GM15510 (cell line): ENCODE data around the gene INHBC.

Experiments
- POLR2A ChIP-seq: IDR thresholded peaks from 3 replicates; pipeline ENCODE4 v1.6.1; 2011; ENCODE audit warnings: borderline replicate concordance; ENCODE audit not compliant: insufficient read length; ENCODE audit errors: extremely low read depth

INHBC gene

DNA sequence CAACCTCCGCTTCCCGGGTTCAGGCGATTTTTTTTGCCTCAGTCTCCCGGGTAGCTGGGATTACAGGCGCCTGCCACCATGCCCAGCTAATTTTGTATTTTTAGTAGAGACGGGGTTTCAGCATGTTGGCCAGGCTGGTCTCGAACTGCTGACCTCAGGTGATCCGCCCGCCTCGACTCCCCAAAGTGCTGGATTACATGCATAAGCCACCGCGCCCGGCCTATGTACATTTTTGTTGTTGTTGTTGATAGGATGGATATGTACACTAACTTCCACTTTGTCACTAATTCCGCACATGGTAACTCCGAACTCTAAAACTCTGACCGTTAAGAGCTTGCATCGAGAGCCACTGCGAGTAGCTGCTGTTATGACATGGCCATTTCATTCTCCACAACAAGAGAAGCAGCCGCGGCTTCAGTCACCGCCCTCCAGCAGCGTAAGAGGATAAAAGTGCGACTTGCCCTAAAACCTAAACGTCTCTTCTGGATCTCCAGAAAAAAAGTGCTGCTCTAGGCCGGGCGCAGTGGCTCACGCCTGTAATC lies 52.5 kb downstream of the INHBC start:
- no peak for TF ChIP-seq POLR2A

- TF ChIP-seq POLR2A = peak; percentile 79
These were observed 53.2 kb downstream of the INHBC start, which contains the start of gene MARS1 for GRCh38 chr12:57487597-57488401. TSS of gene MARS1 (plus strand) at chr12:57488068. CDS start at chr12:57488091, 23 bp downstream.

GRCh38 chr12:57488402-57489156 lies 54.0 kb downstream of the INHBC start:
- no peak for TF ChIP-seq POLR2A

DNA sequence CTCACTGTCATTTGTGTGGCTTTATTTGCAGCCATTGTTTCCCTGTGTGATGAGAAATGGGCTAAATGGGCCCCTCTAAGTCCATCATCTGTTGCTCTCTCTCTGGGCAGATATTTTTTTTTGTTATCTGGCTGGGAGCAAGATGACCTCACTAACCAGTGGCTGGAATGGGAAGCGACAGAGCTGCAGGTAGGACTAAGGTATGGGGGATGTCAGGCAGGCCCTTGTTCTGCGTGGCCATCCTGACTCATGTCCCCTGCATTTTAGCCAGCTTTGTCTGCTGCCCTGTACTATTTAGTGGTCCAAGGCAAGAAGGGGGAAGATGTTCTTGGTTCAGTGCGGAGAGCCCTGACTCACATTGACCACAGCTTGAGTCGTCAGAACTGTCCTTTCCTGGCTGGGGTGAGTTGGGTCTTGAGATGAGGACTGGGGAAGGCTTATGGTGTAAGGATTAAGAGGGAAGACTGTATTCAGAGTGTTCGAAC lies 54.6 kb downstream of the INHBC start:
- no peak for TF ChIP-seq POLR2A

DNA sequence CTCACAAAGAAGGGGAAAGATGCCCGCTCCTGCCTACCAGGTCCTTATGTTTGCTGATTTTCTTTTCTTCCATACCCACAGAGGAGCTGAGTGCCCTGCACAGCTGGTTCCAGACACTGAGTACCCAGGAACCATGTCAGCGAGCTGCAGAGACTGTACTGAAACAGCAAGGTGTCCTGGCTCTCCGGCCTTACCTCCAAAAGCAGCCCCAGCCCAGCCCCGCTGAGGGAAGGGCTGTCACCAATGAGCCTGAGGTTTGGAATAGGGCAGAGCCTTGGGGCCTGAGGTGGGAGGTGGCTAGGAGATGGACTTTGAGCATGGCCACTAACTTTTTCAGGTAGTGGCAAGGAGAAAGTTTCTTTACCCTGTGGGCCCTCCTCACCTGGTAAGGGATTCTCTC lies 55.5 kb downstream of the INHBC start:
- no peak for TF ChIP-seq POLR2A

DNA sequence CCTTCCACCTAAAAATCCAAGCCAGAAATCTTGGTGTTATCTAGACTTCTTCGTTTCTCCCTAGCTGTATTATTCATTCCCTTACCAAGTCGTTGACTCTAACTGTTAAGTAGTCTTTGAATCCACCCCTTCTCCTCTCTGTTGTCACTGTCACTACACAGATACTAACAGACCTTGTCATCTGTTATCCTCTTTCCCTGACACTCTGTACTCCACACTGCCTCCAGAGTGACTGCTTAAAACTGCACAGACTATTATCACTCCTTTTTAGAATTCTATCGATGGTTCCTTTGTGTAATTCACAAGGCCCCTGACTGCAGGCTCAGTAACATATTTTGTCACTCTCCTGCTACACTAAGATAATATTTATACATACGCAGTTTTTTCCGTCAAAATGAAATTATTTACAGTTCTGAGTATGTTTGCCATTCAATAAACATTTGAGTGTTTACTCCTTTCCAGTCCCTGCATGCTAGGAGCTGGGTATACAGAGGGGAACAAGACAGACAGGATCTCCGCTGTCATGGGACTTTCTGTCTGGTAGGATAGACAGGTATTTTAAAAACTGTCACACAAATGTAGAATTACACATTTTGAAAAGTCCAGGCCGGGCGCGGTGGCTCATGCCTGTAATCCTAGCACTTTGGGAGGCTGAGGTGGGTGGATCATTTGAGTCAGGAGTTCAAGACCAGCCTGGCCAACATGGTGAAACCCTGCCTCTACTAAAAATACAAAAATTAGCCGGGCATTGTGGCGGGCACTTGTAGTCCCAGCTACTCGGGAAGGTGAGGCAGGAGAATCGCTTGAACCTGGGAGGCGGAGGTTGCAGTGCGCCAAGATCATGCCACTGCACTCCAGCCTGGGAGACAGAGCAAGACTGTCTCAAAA lies 57.1 kb downstream of the INHBC start:
- TF ChIP-seq POLR2A = no peak

DNA sequence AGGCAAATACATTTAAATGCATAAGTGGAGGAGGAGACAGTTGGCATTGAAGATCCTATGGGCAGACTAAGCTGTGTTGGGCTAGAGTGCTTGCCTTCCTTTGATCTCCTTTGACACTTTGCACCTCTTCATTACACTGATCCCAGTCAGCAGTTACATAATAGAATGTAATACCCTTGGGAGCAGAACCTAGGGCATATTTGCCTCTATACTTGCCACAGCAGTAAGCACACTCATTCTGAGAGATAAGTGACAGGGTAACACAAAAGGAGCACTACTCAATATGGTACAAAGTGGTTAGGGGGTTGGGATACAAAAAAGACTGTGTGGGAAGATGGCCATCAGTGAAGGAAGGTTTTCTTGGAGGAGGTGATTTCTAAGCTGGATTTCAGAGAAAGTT lies 62.2 kb downstream of the INHBC start:
- TF ChIP-seq POLR2A = no peak

DNA sequence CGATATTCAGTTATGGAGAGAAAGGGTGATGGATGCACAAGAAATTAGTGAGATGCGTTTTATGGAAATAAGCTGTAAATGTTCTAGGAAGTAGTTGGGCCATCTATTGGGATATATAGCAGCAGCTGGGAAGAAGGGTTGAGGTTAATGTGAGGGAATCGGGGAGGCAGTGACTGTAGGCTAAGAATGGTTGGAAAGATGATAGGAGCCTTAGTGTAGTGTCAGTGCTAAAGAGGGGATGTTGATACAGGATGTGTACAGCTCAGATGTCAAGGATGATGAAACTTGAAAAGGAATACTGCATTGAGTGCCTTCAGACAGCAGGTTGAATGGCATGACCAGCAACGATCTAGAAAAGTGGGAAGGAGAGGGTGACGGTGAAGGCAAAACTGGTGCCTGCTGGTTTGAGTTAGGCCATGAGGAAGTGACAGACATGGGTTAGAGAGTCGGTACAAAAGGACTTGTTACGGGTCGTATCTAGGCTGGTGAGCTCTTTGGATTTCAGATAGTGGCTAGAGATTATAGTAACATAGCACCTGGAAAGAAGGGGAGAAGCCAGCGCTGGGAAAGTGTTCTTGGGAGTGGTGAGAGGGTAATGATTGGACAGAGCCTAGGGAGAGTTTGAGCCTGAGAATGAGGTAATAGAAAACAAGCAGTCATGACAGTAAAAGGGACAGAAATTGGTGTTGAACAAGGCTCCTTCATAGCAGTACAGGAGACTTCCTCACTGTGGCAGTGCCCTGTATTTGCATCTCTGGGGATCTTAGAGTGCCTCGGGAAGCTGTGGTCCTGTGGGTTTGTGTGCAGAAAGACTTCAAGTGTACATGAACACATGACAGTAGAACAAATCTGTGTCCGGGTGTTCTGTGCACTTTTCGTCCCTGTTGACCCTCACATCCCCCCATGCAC lies 62.9 kb downstream of the INHBC start:
- no peak for TF ChIP-seq POLR2A

GRCh38 chr12:57498132-57498502 lies 63.5 kb downstream of the INHBC start:
- TF ChIP-seq POLR2A = no peak

GRCh38 chr12:57498571-57498970 lies 64.0 kb downstream of the INHBC start:
- TF ChIP-seq POLR2A = no peak

- no peak for TF ChIP-seq POLR2A
These were observed 65.6 kb downstream of the INHBC start for GRCh38 chr12:57500213-57500612.
